Naive B cell (primary cell): ENCODE data around the gene CDX4. TPM values are rescaled to one million over a fixed set of nuclear protein-coding genes. Genes with fewer than 3 reads are reported as not detected.
"Not testable (repeated sequence)": the region's sequence is repeated elsewhere in the genome, so short reads cannot be mapped to it uniquely, and the experiment has no call there.

ENCODE experiments used
- ATAC-seq, 2 donors: fragments of 150-1000 bp; cut with Tn5 transposase; 2 replicates each; pipeline ENCODE4 v1.10.0; 2021; ENCODE audit warnings: low read depth in 2 of 2, mild to moderate bottlenecking in 2 of 2, moderate library complexity in 2 of 2
- DNase-seq: peaks from one replicate; pipeline ENCODE4 v3.0.0; 2022
- H3K27ac Mint-ChIP-seq, 6 donors: one replicate each; pipeline ENCODE4 v1.8.0; 2020 to 2022; ENCODE audit warnings: mild to moderate bottlenecking in 6 of 6, mixed read lengths in 6 of 6, moderate library complexity in 5 of 6, inconsistent platforms in 2 of 6
- H3K27me3 Mint-ChIP-seq, 3 donors: one replicate each; pipeline ENCODE4 v1.8.0; 2021 to 2022; ENCODE audit warnings: mixed read lengths in 3 of 3, mild to moderate bottlenecking in 1 of 3
- H3K36me3 Mint-ChIP-seq, 2 donors: one replicate each; pipeline ENCODE4 v1.8.0; 2020 to 2022; ENCODE audit warnings: mixed read lengths in 2 of 2, inconsistent platforms in 1 of 2, mild to moderate bottlenecking in 1 of 2
- H3K4me1 Mint-ChIP-seq, 3 donors: one replicate each; pipeline ENCODE4 v1.8.0; 2020 to 2022; ENCODE audit warnings: mixed read lengths in 3 of 3, inconsistent platforms in 1 of 3, mild to moderate bottlenecking in 1 of 3, moderate library complexity in 1 of 3
- H3K4me3 Mint-ChIP-seq, 8 donors: one replicate each; pipeline ENCODE4 v1.8.0; 2020 to 2022; ENCODE audit warnings: mild to moderate bottlenecking in 8 of 8, mixed read lengths in 8 of 8, moderate library complexity in 8 of 8, inconsistent platforms in 2 of 8
- H3K9me3 Mint-ChIP-seq, 7 donors: one replicate each; pipeline ENCODE4 v1.8.0; 2020 to 2022; ENCODE audit warnings: mixed read lengths in 7 of 7, mild to moderate bottlenecking in 5 of 7, inconsistent platforms in 2 of 7, moderate library complexity in 1 of 7
- polyA plus RNA-seq, 6 donors: library from polyadenylated mRNA; unstranded; fragments of 300-500 nt; fragmentation: Illumina TruSeq; gene quantifications; one replicate each; pipeline ENCODE4 v1.2.3, GENCODE V29; 2021; ENCODE audit warnings: low read depth in 6 of 6

CDX4 gene
- polyA plus RNA-seq, 6 donors from 2014 or later = not detected

DNA sequence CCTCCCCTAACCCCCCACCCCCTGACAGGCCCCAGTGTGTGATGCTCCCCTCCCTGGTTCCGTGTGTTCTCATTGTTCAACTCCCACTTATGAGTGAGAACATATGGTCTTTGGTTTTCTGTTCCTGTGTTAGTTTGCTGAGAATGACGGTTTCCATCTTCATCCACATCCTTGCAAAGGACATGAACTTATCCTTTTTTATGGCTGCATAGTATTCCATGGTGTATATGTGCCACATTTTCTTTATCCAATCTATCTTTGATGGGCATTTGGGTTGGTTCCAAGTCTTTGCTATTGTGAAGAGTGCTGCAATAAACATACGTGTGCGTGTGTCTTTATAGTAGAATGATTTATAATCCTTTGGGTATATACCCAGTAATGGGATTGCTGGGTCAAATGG lies 45.3 kb downstream of the CDX4 start:
- DNase-seq, ATAC-seq, H3K4me3 Mint-ChIP-seq, H3K27me3 Mint-ChIP-seq, H3K36me3 Mint-ChIP-seq, H3K4me1 Mint-ChIP-seq, H3K27ac Mint-ChIP-seq: not testable (repeated sequence)
- H3K9me3 Mint-ChIP-seq = peaks cover 4 to 42% (median 13%) of the 10 kb centered on the region in 7 donors

Other genes starting within 250 kb of the CDX4 start
- gene NAP1L2, start 232.2 kb upstream of the CDX4 start, polyA plus RNA-seq = 1 to 10 TPM in 1 of 6 donors, under 1 TPM in 2, not detected in 3; 0.13 to 3.2 (median 0.34) TPM
- 1 to 10 TPM; 1.7 to 3.5 (median 2.1) TPM for gene CHIC1, start 116.1 kb downstream of the CDX4 start, polyA plus RNA-seq